Smooth muscle cell (in vitro differentiated cells): Measurements from ENCODE around the gene TRMT2A. TPM values are rescaled to one million over a fixed set of nuclear protein-coding genes. Genes with fewer than 3 reads are reported as not detected.

ENCODE experiments used
- DNase-seq: peaks from one replicate; lab custom pipeline; 2025; ENCODE audit not compliant: unreplicated experiment; lab: John Stamatoyannopoulos, UW
- H2AFZ ChIP-seq: fragments of 200-600 bp; sonication (generic); 2 replicates; pipeline ENCODE4 v1.6.0; 2016; ENCODE audit warnings: antibody characterized with exemption, low read depth, mild to moderate bottlenecking
- H3F3A ChIP-seq: fragments of 200-600 bp; sonication (generic); 2 replicates; pipeline ENCODE4 v1.6.0; 2017; ENCODE audit warnings: antibody characterized with exemption, low read depth
- H3K27ac ChIP-seq: fragments of 200-600 bp; sonication (generic); 2 replicates; pipeline ENCODE4 v1.5.1; 2016; ENCODE audit warnings: low read depth, mild to moderate bottlenecking
- H3K27me3 ChIP-seq: fragments of 200-600 bp; sonication (generic); 2 replicates; pipeline ENCODE4 v1.6.1; 2016; ENCODE audit warnings: low read depth, mild to moderate bottlenecking
- H3K36me3 ChIP-seq: fragments of 200-600 bp; sonication (generic); 2 replicates; pipeline ENCODE4 v1.5.1; 2016; ENCODE audit warnings: low read depth
- H3K4me1 ChIP-seq: fragments of 200-600 bp; sonication (generic); 2 replicates; pipeline ENCODE4 v1.5.1; 2016; ENCODE audit warnings: low read depth
- H3K4me2 ChIP-seq: fragments of 200-600 bp; sonication (generic); 2 replicates; pipeline ENCODE4 v1.6.0; 2016; ENCODE audit warnings: mild to moderate bottlenecking
- H3K4me3 ChIP-seq: fragments of 200-600 bp; sonication (generic); 2 replicates; pipeline ENCODE4 v1.5.1; 2016; ENCODE audit warnings: mild to moderate bottlenecking
- H3K79me2 ChIP-seq: fragments of 200-600 bp; sonication (generic); 2 replicates; pipeline ENCODE4 v1.6.0; 2016; ENCODE audit warnings: low read depth, mild to moderate bottlenecking
- H3K9ac ChIP-seq: fragments of 200-600 bp; sonication (generic); 2 replicates; pipeline ENCODE4 v1.6.0; 2016; ENCODE audit warnings: low read depth
- H3K9me3 ChIP-seq: fragments of 200-600 bp; sonication (generic); replicated peaks from 2 replicates; pipeline ENCODE4 v1.5.1; 2016; ENCODE audit warnings: low read depth
- H4K20me1 ChIP-seq: fragments of 200-600 bp; sonication (generic); 2 replicates; pipeline ENCODE4 v1.6.0; 2016; ENCODE audit warnings: low read depth
- CTCF ChIP-seq: fragments of 200-600 bp; sonication (generic); IDR thresholded peaks from 2 replicates; pipeline ENCODE4 v1.5.1; 2017; ENCODE audit warnings: borderline replicate concordance, mild to moderate bottlenecking, antibody characterized with exemption; ENCODE audit not compliant: insufficient read depth, poor library complexity, severe bottlenecking
- WGBS: methylation state at CpG from one replicate; pipeline ENCODE4 v1.1.7; 2016; ENCODE audit warnings: low lambda C conversion rate; 5-methylcytosine and 5-hydroxymethylcytosine counted together
- polyA plus RNA-seq: library from polyadenylated mRNA; unstranded; fragments of >200 nt; fragmentation: Nextera tagmentation; extraction: Ambion mirVana; gene quantifications from 2 replicates; pipeline ENCODE4 v1.2.1, GENCODE V29; 2016
- total RNA-seq: library from RNA; depleted of rRNA; stranded (reverse); fragments of >200 nt; gene quantifications from 2 replicates; pipeline ENCODE4 v1.2.3, GENCODE V29; 2014

TRMT2A gene
- total and polyA plus RNA-seq, 2 experiments from 2014 or later = 21.1 to 32.1 TPM

- peak; percentile 68 for DNase-seq
- H4K20me1 ChIP-seq = peaks cover 40% of the 10 kb centered on the region
- TF ChIP-seq CTCF = no peak
Observed at GRCh38 chr22:20079745-20080444, 37.1 kb downstream of the TRMT2A start, which contains the start of gene DGCR8. TSS of gene DGCR8 (plus strand) at chr22:20080241. CDS start at chr22:20085964, 5,723 bp downstream.

GRCh38 chr22:20076627-20077172 lies 40.3 kb downstream of the TRMT2A start:
- Histone ChIP-seq H3K27me3 (no peaks in the 10 kb centered on the region), H3K4me3 (no peak overlapping the region), H3K79me2 (peaks cover 13% of the 10 kb centered on the region), H3K4me1 (peaks cover 5% of the 10 kb centered on the region), H3K36me3 (no peaks in the 10 kb centered on the region), H3F3A (peaks cover 5% of the 10 kb centered on the region), H3K9ac (no peak overlapping the region), H4K20me1 (peaks cover 8% of the 10 kb centered on the region), H3K4me2 (no peak overlapping the region), H3K27ac (no peak overlapping the region), H2AFZ (no peak overlapping the region), H3K9me3 (no peaks in the 10 kb centered on the region)
- no peak for DNase-seq
- WGBS = 86% methylated on average over 6 of the region's 6 CpGs
- no peak for TF ChIP-seq CTCF

More at GRCh38 chr22:20079745-20080444, 37.1 kb downstream of the TRMT2A start, which contains the start of gene DGCR8:
- no peaks in the 10 kb centered on the region for H3K9me3 ChIP-seq
- peak within 1 kb of the TSS; percentile 83 for H3K9ac ChIP-seq
- peak within 1 kb of the TSS; percentile 96 for H3K4me2 ChIP-seq
- peak within 1 kb of the TSS; percentile 76 for H2AFZ ChIP-seq
- H3F3A ChIP-seq = peaks cover 5% of the 10 kb centered on the region
- H3K4me1 ChIP-seq = peaks cover 19% of the 10 kb centered on the region
- H3K36me3 ChIP-seq = no peaks in the 10 kb centered on the region
- no peaks in the 10 kb centered on the region for H3K27me3 ChIP-seq
- peak within 1 kb of the TSS; percentile 69 for H3K4me3 ChIP-seq
- peak within 1 kb of the TSS; percentile 83 for H3K27ac ChIP-seq
- H3K79me2 ChIP-seq = peaks cover 45% of the 10 kb centered on the region
- WGBS = 1% methylated on average over 76 of the region's 100 CpGs

GRCh38 chr22:20071524-20071972 lies 45.5 kb downstream of the TRMT2A start:
- Histone ChIP-seq H3K36me3 (no peaks in the 10 kb centered on the region), H3K27me3 (no peaks in the 10 kb centered on the region), H3K4me2 (no peak overlapping the region), H2AFZ (no peak overlapping the region), H3K9ac (no peak overlapping the region), H3K4me1 (no peaks in the 10 kb centered on the region), H3K4me3 (no peak overlapping the region), H3F3A (no peaks in the 10 kb centered on the region), H3K27ac (no peak overlapping the region), H3K9me3 (no peaks in the 10 kb centered on the region), H4K20me1 (no peaks in the 10 kb centered on the region), H3K79me2 (no peaks in the 10 kb centered on the region)
- 94% methylated on average over 8 of the region's 8 CpGs for WGBS
- TF ChIP-seq CTCF = no peak
- no peak for DNase-seq
